Fibroblast of lung (primary cell): ENCODE measurements around the gene SMIM17. TPM values are rescaled to one million over a fixed set of nuclear protein-coding genes. Genes with fewer than 3 reads are reported as not detected.
A peak's percentile ranks its signal among the peaks of the same experiment; 100 is the strongest.

Experiments used
- DNase-seq, 2 donors: peaks; one replicate each; pipeline versions ENCODE4 v3.0.0 to v3.0.0-alpha.2; 2010; ENCODE audit warnings: low read depth in 2 of 2
- H2AFZ ChIP-seq: 2 replicates; pipeline ENCODE4 v1.5.1; 2012; ENCODE audit warnings: low read length, control low read depth, inconsistent platforms
- H3K27ac ChIP-seq: 2 replicates; pipeline ENCODE4 v1.5.1; 2011; ENCODE audit warnings: low read length, control low read depth; ENCODE audit not compliant: insufficient read depth
- H3K27me3 ChIP-seq: 2 replicates; pipeline ENCODE4 v1.5.1; 2011; ENCODE audit warnings: mild to moderate bottlenecking, low read length; ENCODE audit not compliant: control insufficient read depth, insufficient read depth
- H3K36me3 ChIP-seq: 2 replicates; pipeline ENCODE4 v1.5.1; 2011; ENCODE audit warnings: low read length; ENCODE audit not compliant: control insufficient read depth, insufficient read depth
- H3K4me1 ChIP-seq: 2 replicates; pipeline ENCODE4 v1.5.1; 2011; ENCODE audit warnings: low read length; ENCODE audit not compliant: control insufficient read depth, insufficient read depth; ENCODE audit errors: extremely low read depth
- H3K4me2 ChIP-seq: 2 replicates; pipeline ENCODE4 v1.5.1; 2011; ENCODE audit warnings: low read length, control low read depth; ENCODE audit not compliant: insufficient read depth; ENCODE audit errors: extremely low read depth
- H3K4me3 ChIP-seq, 4 experiments: fragments of 200-600 bp in 1 of 4; sonication (generic) in 1 of 4; replicated peaks in 1 of 4; 2 replicates each; pipeline ENCODE4 v1.5.1; 2011 to 2016; ENCODE audit warnings: low read length in 4 of 4, low read depth in 3 of 4, mild to moderate bottlenecking in 3 of 4, control low read depth in 2 of 4, inconsistent platforms in 1 of 4, mixed read lengths in 1 of 4; ENCODE audit not compliant: insufficient read depth in 1 of 4; ENCODE audit errors: control extremely low read depth in 1 of 4
- H3K79me2 ChIP-seq: 2 replicates; pipeline ENCODE4 v1.5.1; 2012; ENCODE audit warnings: mild to moderate bottlenecking, low read length, inconsistent platforms; ENCODE audit not compliant: control insufficient read depth, insufficient read depth
- H3K9ac ChIP-seq: 2 replicates; pipeline ENCODE4 v1.5.1; 2011; ENCODE audit warnings: mild to moderate bottlenecking, low read length, control low read depth; ENCODE audit not compliant: insufficient read depth
- H3K9me3 ChIP-seq: 2 replicates; pipeline ENCODE4 v1.5.1; 2012; ENCODE audit warnings: low read depth, low read length; ENCODE audit not compliant: control insufficient read depth, insufficient read depth
- H4K20me1 ChIP-seq: 2 replicates; pipeline ENCODE4 v1.5.1; 2011; ENCODE audit warnings: low read length; ENCODE audit not compliant: control insufficient read depth, insufficient read depth; ENCODE audit errors: extremely low read depth
- CTCF ChIP-seq, 2 donors: IDR thresholded peaks in 1 of 2; conservative IDR thresholded peaks in 1 of 2; 1 replicate in 1 of 2; 2 replicates in 1 of 2; pipeline ENCODE4 v1.5.1; 2011 to 2012; ENCODE audit warnings: low read length in 2 of 2, control low read depth in 1 of 2, inconsistent platforms in 1 of 2, low read depth in 1 of 2, mild to moderate bottlenecking in 1 of 2
- EZH2 ChIP-seq: IDR thresholded peaks from 2 replicates; pipeline ENCODE4 v1.5.1; 2012; ENCODE audit warnings: low read length, control low read depth, mild to moderate bottlenecking; ENCODE audit errors: missing control alignments
- polyA plus RNA-seq, 2 donors: library from polyadenylated mRNA; depleted of rRNA in 1 of 2; stranded (reverse) in 1 of 2; unstranded in 1 of 2; fragments of >200 nt; gene quantifications; 2 replicates each; pipeline ENCODE4 v1.2.1, GENCODE V29; 2011 to 2012; ENCODE audit warnings: missing spikeins in 1 of 2
- total RNA-seq: library from RNA; depleted of rRNA; stranded (reverse); fragments of >200 nt; gene quantifications from 2 replicates; pipeline ENCODE4 v1.2.1, GENCODE V29; 2014

The SMIM17 gene
- total and polyA plus RNA-seq, 2 donors (not counting 1 experiment from before 2014, with no cell fraction given): 0.33 to 0.43 TPM

DNA sequence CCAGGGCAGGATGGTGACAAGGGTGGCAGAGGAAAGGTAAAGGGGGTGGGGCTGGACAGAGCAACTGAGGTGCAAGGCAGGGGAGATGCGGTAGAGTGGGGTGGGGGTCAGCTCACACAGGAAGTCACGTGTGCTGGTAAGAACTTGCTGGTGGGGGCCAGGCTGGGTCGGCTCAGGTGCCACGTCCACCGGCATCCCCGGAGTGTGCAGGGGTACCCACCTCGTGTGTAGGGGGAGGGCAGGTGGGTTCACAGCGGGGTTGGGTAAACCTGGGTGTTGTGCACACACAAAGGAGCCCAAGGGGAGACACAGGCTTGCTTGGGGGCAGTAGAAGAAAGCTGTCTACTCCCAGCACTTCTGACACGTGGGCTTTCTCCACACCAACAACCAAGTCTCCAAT, 25.7 kb downstream of the SMIM17 start:
- Histone ChIP-seq H3K27ac (no peak overlapping the region), H3K79me2 (no peaks in the 10 kb centered on the region), H3K27me3 (no peaks in the 10 kb centered on the region), H4K20me1 (no peaks in the 10 kb centered on the region), H3K4me2 (no peak overlapping the region), H3K4me3 (no peak overlapping the region), H3K36me3 (no peaks in the 10 kb centered on the region), H3K9ac (no peak overlapping the region), H2AFZ (no peak overlapping the region), H3K4me1 (no peaks in the 10 kb centered on the region), H3K9me3 (no peaks in the 10 kb centered on the region)
- TF ChIP-seq CTCF (conservative IDR thresholded peaks at IDR 0.05 in 1 of 2, IDR thresholded peaks at IDR 0.05 in 1 of 2; ENCODE audit: low read depth in 1 of 2, low read length in 2 of 2): no peak
- no peak for TF ChIP-seq EZH2
- DNase-seq: no peak

DNA sequence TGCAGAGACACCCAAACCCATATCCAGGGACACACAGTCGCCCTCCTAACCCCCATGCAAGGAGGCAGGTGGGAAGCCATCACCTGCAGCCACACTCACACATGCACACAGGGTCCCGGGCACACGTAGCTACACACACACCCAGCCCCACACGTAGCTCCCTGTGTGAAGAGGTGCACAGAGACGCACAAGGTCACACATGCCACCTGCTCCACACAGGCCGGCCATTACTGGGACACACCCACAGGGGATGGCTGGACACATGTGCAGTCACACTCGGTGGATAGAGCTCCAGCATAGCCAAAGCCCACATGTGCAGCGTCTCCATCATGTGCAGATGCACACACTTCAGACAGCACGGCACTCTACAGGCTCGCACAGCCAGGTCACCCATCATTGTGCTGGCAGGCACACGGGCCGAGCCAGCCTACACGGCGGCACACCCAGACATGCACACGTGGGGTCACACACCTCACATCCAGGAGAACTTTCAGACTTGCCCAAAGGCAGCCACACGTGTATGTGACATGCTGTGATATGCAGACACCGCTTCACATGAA, 27.5 kb downstream of the SMIM17 start:
- Histone ChIP-seq H3K27ac (no peak overlapping the region), H3K4me3 (no peak overlapping the region), H3K9ac (no peak overlapping the region), H3K4me1 (no peaks in the 10 kb centered on the region), H3K79me2 (no peaks in the 10 kb centered on the region), H4K20me1 (no peaks in the 10 kb centered on the region), H2AFZ (no peak overlapping the region), H3K27me3 (no peaks in the 10 kb centered on the region), H3K9me3 (no peaks in the 10 kb centered on the region), H3K4me2 (no peak overlapping the region), H3K36me3 (no peaks in the 10 kb centered on the region)
- no peak for DNase-seq
- no peak for TF ChIP-seq EZH2
- TF ChIP-seq CTCF (conservative IDR thresholded peaks at IDR 0.05 in 1 of 2, IDR thresholded peaks at IDR 0.05 in 1 of 2; ENCODE audit: low read depth in 1 of 2, low read length in 2 of 2): no peak

DNA sequence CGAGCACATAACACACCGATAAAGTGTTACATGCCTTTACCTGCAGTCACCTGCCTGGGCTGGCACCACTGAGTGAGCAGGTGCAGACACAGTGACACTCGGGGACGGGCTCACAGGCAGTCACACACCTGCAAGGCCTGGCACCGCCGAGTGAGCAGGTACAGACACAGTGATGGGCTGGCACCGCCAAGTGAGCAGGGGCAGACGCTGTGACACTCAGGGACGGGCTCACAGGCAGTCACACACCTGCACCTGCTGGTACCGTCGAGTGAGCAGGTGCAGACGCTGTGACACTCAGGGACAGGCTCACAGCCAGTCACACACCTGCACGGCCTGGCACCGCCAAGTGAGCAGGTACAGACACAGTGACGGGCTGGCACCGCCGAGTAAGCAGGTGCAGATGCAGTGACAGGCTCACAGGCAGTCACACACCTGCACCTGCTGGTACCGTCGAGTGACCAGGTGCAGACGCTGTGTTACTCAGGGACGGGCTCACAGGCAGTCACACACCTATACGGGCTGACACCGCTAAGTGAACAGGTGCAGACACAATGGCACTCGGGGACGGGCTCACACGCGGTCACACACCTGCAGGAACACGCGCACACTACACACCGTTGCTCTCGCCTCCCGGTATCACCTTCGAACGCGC, 28.1 kb downstream of the SMIM17 start:
- Histone ChIP-seq H3K9me3 (no peaks in the 10 kb centered on the region), H2AFZ (no peak overlapping the region), H3K4me2 (no peak overlapping the region), H3K79me2 (no peaks in the 10 kb centered on the region), H3K9ac (no peak overlapping the region), H3K36me3 (no peaks in the 10 kb centered on the region), H3K27ac (no peak overlapping the region), H3K4me1 (no peaks in the 10 kb centered on the region), H3K27me3 (no peaks in the 10 kb centered on the region), H3K4me3 (peak overlapping the region in 2 of 4 experiments; percentile 20 to 59), H4K20me1 (no peaks in the 10 kb centered on the region)
- no peak for DNase-seq
- TF ChIP-seq EZH2: no peak
- TF ChIP-seq CTCF (conservative IDR thresholded peaks at IDR 0.05 in 1 of 2, IDR thresholded peaks at IDR 0.05 in 1 of 2; ENCODE audit: low read depth in 1 of 2, low read length in 2 of 2): no peak
